ENCODE results near the gene CDK12.

The CDK12 gene

GRCh38 chr17:39549747-39550573 is 88.7 kb downstream of the CDK12 start:
- DNase-seq (ENCODE audit: low read depth) = no peak

- DNase-seq (ENCODE audit: low read depth) = no peak
Measured at GRCh38 chr17:39551879-39552278, 90.6 kb downstream of the CDK12 start.

- no peak for DNase-seq (ENCODE audit: low read depth)
Measured at GRCh38 chr17:39553341-39553945, 92.2 kb downstream of the CDK12 start.

GRCh38 chr17:39555368-39555767 is 94.1 kb downstream of the CDK12 start:
- no peak for DNase-seq (ENCODE audit: low read depth)

- DNase-seq (ENCODE audit: low read depth) = no peak
Measured at GRCh38 chr17:39556423-39556822, 95.1 kb downstream of the CDK12 start.

GRCh38 chr17:39562395-39562794 is 101.1 kb downstream of the CDK12 start:
- no peak for DNase-seq (ENCODE audit: low read depth)

GRCh38 chr17:39562976-39563375 is 101.7 kb downstream of the CDK12 start:
- no peak for DNase-seq (ENCODE audit: low read depth)

- no peak for DNase-seq (ENCODE audit: low read depth)
Measured at GRCh38 chr17:39563476-39563875, 102.2 kb downstream of the CDK12 start.

- no peak for DNase-seq (ENCODE audit: low read depth)
Measured at GRCh38 chr17:39564211-39564848, 103.0 kb downstream of the CDK12 start.

GRCh38 chr17:39566094-39566850 is 105.0 kb downstream of the CDK12 start:
- DNase-seq (ENCODE audit: low read depth) = no peak

GRCh38 chr17:39568702-39569101 is 107.4 kb downstream of the CDK12 start:
- DNase-seq (ENCODE audit: low read depth) = no peak

GRCh38 chr17:39569126-39569525 is 107.8 kb downstream of the CDK12 start:
- DNase-seq (ENCODE audit: low read depth) = no peak

- DNase-seq (ENCODE audit: low read depth) = no peak
Measured at GRCh38 chr17:39572121-39572520, 110.8 kb downstream of the CDK12 start.

- DNase-seq (ENCODE audit: low read depth) = peak; percentile 17
Measured at GRCh38 chr17:39573447-39574298, 112.4 kb downstream of the CDK12 start.

- DNase-seq (ENCODE audit: low read depth) = no peak
Measured at GRCh38 chr17:39576187-39576586, 114.9 kb downstream of the CDK12 start.

- DNase-seq (ENCODE audit: low read depth) = no peak
Measured at GRCh38 chr17:39578272-39578671, 117.0 kb downstream of the CDK12 start.

GRCh38 chr17:39579318-39580081 is 118.2 kb downstream of the CDK12 start:
- no peak for DNase-seq (ENCODE audit: low read depth)

GRCh38 chr17:39580082-39580468 is 118.8 kb downstream of the CDK12 start:
- no peak for DNase-seq (ENCODE audit: low read depth)

GRCh38 chr17:39581071-39581758 is 119.9 kb downstream of the CDK12 start:
- DNase-seq (ENCODE audit: low read depth) = no peak

- no peak for DNase-seq (ENCODE audit: low read depth)
Measured at GRCh38 chr17:39581759-39582085, 120.4 kb downstream of the CDK12 start.

All from activated T-cell treated with anti-CD3 and anti-CD28 coated beads for 24 hours (primary cell).